IPS-20b (cell line): ENCODE data around the gene ATP6V0A1.

Experiments used
- H3K27ac ChIP-seq: one replicate; pipeline ENCODE4 v1.5.1; 2013; ENCODE audit warnings: low read length
- H3K27me3 ChIP-seq: 2 replicates; pipeline ENCODE4 v1.6.1; 2013; ENCODE audit warnings: mild to moderate bottlenecking, low read length, inconsistent platforms; ENCODE audit not compliant: insufficient read depth
- H3K36me3 ChIP-seq: 2 replicates; pipeline ENCODE4 v1.6.1; 2013; ENCODE audit warnings: low read depth, mild to moderate bottlenecking, inconsistent platforms, low read length, moderate library complexity; ENCODE audit not compliant: insufficient read depth
- H3K4me1 ChIP-seq: 2 replicates; pipeline ENCODE4 v1.6.1; 2013; ENCODE audit warnings: mild to moderate bottlenecking, control low read depth, inconsistent platforms, low read length, moderate library complexity; ENCODE audit not compliant: insufficient read depth
- H3K4me3 ChIP-seq: 2 replicates; pipeline ENCODE4 v1.5.1; 2013; ENCODE audit warnings: mild to moderate bottlenecking, low read length, inconsistent platforms
- H3K9ac ChIP-seq: 2 replicates; pipeline ENCODE4 v1.6.1; 2013; ENCODE audit warnings: low read depth, mild to moderate bottlenecking, inconsistent platforms, low read length, moderate library complexity
- H3K9me3 ChIP-seq: 2 replicates; pipeline ENCODE4 v1.6.1; 2013; ENCODE audit warnings: mild to moderate bottlenecking, low read depth, low read length, inconsistent platforms; ENCODE audit not compliant: insufficient read depth

Gene ATP6V0A1

GRCh38 chr17:42488032-42488431 lies 29.4 kb downstream of the ATP6V0A1 start:
- Histone ChIP-seq H3K4me1 (no peaks in the 10 kb centered on the region; the same call in 1 of the 2 replicates), H3K27me3 (no peaks in the 10 kb centered on the region), H3K4me3 (no peak overlapping the region), H3K36me3 (peaks cover 84% of the 10 kb centered on the region), H3K9ac (no peak overlapping the region), H3K9me3 (no peaks in the 10 kb centered on the region), H3K27ac (no peak overlapping the region)

- H3K27ac ChIP-seq: no peak overlapping the region
- no peak overlapping the region for H3K4me3 ChIP-seq
- no peaks in the 10 kb centered on the region for H3K9me3 ChIP-seq
- no peak overlapping the region for H3K9ac ChIP-seq
- peaks cover 77% of the 10 kb centered on the region for H3K36me3 ChIP-seq
- H3K27me3 ChIP-seq: no peaks in the 10 kb centered on the region
- no peaks in the 10 kb centered on the region for H3K4me1 ChIP-seq
Measured at GRCh38 chr17:42493319-42493718, 34.6 kb downstream of the ATP6V0A1 start.

GRCh38 chr17:42494673-42495072 lies 36.0 kb downstream of the ATP6V0A1 start:
- Histone ChIP-seq H3K36me3 (peaks cover 70% of the 10 kb centered on the region), H3K4me3 (no peak overlapping the region)

GRCh38 chr17:42498828-42499227 lies 40.1 kb downstream of the ATP6V0A1 start:
- Histone ChIP-seq H3K36me3 (peaks cover 78% of the 10 kb centered on the region), H3K4me3 (no peak overlapping the region), H3K4me1 (no peaks in the 10 kb centered on the region), H3K27ac (no peak overlapping the region), H3K9ac (no peak overlapping the region), H3K27me3 (no peaks in the 10 kb centered on the region), H3K9me3 (no peaks in the 10 kb centered on the region)

More at GRCh38 chr17:42494673-42495072, 36.0 kb downstream of the ATP6V0A1 start:
- Histone ChIP-seq H3K9me3 (no peaks in the 10 kb centered on the region), H3K27ac (no peak overlapping the region), H3K4me1 (no peaks in the 10 kb centered on the region), H3K27me3 (no peaks in the 10 kb centered on the region), H3K9ac (no peak overlapping the region)

GRCh38 chr17:42502091-42502490 lies 43.4 kb downstream of the ATP6V0A1 start:
- no peak overlapping the region for H3K27ac ChIP-seq

GRCh38 chr17:42502926-42503325 lies 44.2 kb downstream of the ATP6V0A1 start:
- Histone ChIP-seq H3K4me1 (no peaks in the 10 kb centered on the region), H3K27ac (no peak overlapping the region), H3K4me3 (no peak overlapping the region), H3K9me3 (no peaks in the 10 kb centered on the region), H3K36me3 (peaks cover 77% of the 10 kb centered on the region), H3K27me3 (no peaks in the 10 kb centered on the region), H3K9ac (no peak overlapping the region)

More at GRCh38 chr17:42502091-42502490, 43.4 kb downstream of the ATP6V0A1 start:
- H3K4me1 ChIP-seq: no peaks in the 10 kb centered on the region
- no peak overlapping the region for H3K9ac ChIP-seq
- H3K36me3 ChIP-seq: peaks cover 69% of the 10 kb centered on the region
- H3K4me3 ChIP-seq: no peak overlapping the region
- H3K9me3 ChIP-seq: no peaks in the 10 kb centered on the region
- H3K27me3 ChIP-seq: no peaks in the 10 kb centered on the region

DNA sequence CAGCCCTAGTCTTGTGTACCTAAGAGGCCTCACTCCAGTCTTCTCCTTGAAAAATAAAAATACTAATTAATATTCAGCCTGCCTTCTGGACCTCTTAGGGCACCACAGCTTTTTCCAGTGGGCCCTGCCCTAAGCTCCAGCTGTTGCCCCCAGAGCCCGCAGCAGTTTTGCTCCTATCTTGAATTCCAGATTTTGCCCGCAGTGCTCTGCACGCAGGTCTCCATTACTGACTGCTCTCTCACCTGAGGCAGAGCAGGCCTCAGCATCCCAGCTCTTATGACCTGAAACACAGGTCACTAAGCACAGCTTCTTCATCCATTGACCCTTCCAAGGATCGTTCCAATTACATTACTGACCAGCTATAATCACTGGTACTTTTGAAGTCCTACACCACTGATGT lies 49.0 kb downstream of the ATP6V0A1 start:
- H3K9me3 ChIP-seq: no peaks in the 10 kb centered on the region
- no peak overlapping the region for H3K9ac ChIP-seq
- H3K27me3 ChIP-seq: no peaks in the 10 kb centered on the region
- H3K27ac ChIP-seq: no peak overlapping the region
- H3K4me3 ChIP-seq: no peak overlapping the region
- no peaks in the 10 kb centered on the region for H3K4me1 ChIP-seq
- peaks cover 68% of the 10 kb centered on the region for H3K36me3 ChIP-seq

- H3K36me3 ChIP-seq: peaks cover 60% of the 10 kb centered on the region
- no peaks in the 10 kb centered on the region for H3K9me3 ChIP-seq
- H3K27me3 ChIP-seq: no peaks in the 10 kb centered on the region
- H3K4me3 ChIP-seq: no peak overlapping the region
- no peak overlapping the region for H3K27ac ChIP-seq
- H3K4me1 ChIP-seq: no peaks in the 10 kb centered on the region
- no peak overlapping the region for H3K9ac ChIP-seq
Measured at GRCh38 chr17:42508426-42509165, 49.9 kb downstream of the ATP6V0A1 start.

- Histone ChIP-seq H3K4me3 (no peak overlapping the region), H3K9me3 (no peaks in the 10 kb centered on the region), H3K27me3 (no peaks in the 10 kb centered on the region), H3K4me1 (no peaks in the 10 kb centered on the region), H3K36me3 (peaks cover 60% of the 10 kb centered on the region), H3K27ac (no peak overlapping the region), H3K9ac (no peak overlapping the region)
Measured at GRCh38 chr17:42509409-42509808, 50.7 kb downstream of the ATP6V0A1 start.

GRCh38 chr17:42509841-42510240 lies 51.2 kb downstream of the ATP6V0A1 start:
- Histone ChIP-seq H3K27ac (no peak overlapping the region), H3K27me3 (no peaks in the 10 kb centered on the region), H3K4me1 (no peaks in the 10 kb centered on the region), H3K9ac (no peak overlapping the region), H3K9me3 (no peaks in the 10 kb centered on the region), H3K36me3 (peaks cover 60% of the 10 kb centered on the region), H3K4me3 (no peak overlapping the region)

DNA sequence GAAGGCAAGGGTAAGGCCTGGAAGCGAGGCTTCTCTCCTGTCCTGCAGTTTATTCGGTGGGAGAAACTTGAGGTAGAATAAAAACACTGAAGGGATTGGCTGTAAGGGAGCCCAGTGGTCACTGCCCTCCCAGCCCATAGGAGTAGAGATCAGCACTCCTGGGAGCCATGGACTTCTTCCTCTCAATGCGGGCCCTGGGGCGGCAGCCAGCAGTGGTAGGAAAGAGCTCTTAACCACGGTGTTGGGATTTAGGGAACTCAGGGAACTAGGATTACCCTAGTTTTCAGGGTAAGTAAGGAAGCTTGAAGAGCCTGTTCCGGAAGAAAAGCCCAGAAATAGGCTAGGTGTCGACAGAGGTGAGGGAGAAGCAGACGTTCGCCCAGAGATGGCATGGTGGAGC lies 53.6 kb downstream of the ATP6V0A1 start:
- no peak overlapping the region for H3K9ac ChIP-seq
- H3K36me3 ChIP-seq: peaks cover 50% of the 10 kb centered on the region
- H3K4me3 ChIP-seq: no peak overlapping the region
- H3K27me3 ChIP-seq: no peaks in the 10 kb centered on the region
- no peak overlapping the region for H3K27ac ChIP-seq
- no peaks in the 10 kb centered on the region for H3K4me1 ChIP-seq
- H3K9me3 ChIP-seq: no peaks in the 10 kb centered on the region

DNA sequence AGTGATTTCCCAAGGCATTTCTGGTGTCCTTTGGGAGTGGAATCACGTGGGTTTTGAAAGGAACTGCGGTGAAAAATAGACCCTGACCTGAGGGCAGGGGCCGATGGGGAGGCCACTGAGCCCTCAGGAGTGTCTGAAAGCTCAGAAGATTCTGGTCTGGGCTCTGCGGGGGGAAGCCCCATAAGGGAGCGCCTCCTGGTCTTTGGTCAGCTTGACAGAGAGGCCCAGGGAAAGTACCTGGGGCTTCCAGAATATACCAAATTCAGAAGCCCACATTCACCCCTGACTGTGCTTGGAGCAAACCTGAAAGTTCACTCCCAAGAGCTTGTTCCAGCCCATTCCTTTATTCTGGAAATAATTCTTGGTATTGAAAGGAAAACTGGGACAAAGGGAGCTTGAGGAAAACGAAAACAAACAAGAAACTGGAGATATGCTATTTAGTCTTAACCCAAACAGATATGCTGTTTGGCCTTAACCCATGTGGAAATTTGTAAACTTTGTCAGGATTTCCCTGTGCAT lies 54.1 kb downstream of the ATP6V0A1 start:
- Histone ChIP-seq H3K27ac (no peak overlapping the region), H3K27me3 (no peaks in the 10 kb centered on the region), H3K36me3 (peaks cover 45% of the 10 kb centered on the region), H3K4me3 (no peak overlapping the region), H3K9me3 (no peaks in the 10 kb centered on the region), H3K9ac (no peak overlapping the region), H3K4me1 (no peaks in the 10 kb centered on the region)
